Measurements from ENCODE around the gene TSPAN18.

GRCh38 chr11:44833877-44834452, 107.2 kb downstream of the TSPAN18 start:
- TF ChIP-seq POLR2A (IDR thresholded peaks at IDR 0.05; ENCODE audit: low read depth, low read length): no peak
- TF ChIP-seq TAF1 (IDR thresholded peaks at IDR 0.05; ENCODE audit: borderline replicate concordance, low read depth, low read length): no peak
